H1 (cell line): ENCODE results near the gene OR5B3. TPM values are rescaled to one million over a fixed set of nuclear protein-coding genes. Genes with fewer than 3 reads are reported as not detected.

Experiments used
- CTBP2 ChIP-seq: IDR thresholded peaks from 2 replicates; pipeline ENCODE4 v1.7.0; 2011; ENCODE audit warnings: borderline replicate concordance, mild to moderate bottlenecking, moderate library complexity, mixed read lengths, low read length; ENCODE audit not compliant: insufficient read depth, insufficient read length
- EP300 ChIP-seq, 2 experiments: IDR thresholded peaks; 1 replicate in 1 of 2; 2 replicates in 1 of 2; pipeline ENCODE4 v1.6.1; 2011 to 2012; ENCODE audit warnings: low read depth in 2 of 2, low read length in 2 of 2, mild to moderate bottlenecking in 2 of 2, borderline replicate concordance in 1 of 2, inconsistent platforms in 1 of 2, moderate library complexity in 1 of 2
- NRF1 ChIP-seq: IDR thresholded peaks from 2 replicates; pipeline ENCODE4 v1.6.1; 2011; ENCODE audit warnings: mild to moderate bottlenecking, low read depth, low read length, improper control_type of control experiment
- RAD21 ChIP-seq, 2 experiments: IDR thresholded peaks in 1 of 2; conservative IDR thresholded peaks in 1 of 2; 2 replicates each; pipeline ENCODE4 v1.6.1; 2011; ENCODE audit warnings: low read depth in 2 of 2, low read length in 2 of 2, improper control_type of control experiment in 1 of 2, inconsistent platforms in 1 of 2, mild to moderate bottlenecking in 1 of 2, moderate library complexity in 1 of 2
- RXRA ChIP-seq: IDR thresholded peaks from 2 replicates; pipeline ENCODE4 v1.6.1; 2011; ENCODE audit warnings: low read depth, mild to moderate bottlenecking, low read length, moderate library complexity; ENCODE audit not compliant: insufficient read depth
- SP4 ChIP-seq: IDR thresholded peaks from 2 replicates; pipeline ENCODE4 v1.6.1; 2012; ENCODE audit warnings: low read length, inconsistent platforms
- TBP ChIP-seq: IDR thresholded peaks from 2 replicates; pipeline ENCODE4 v1.6.1; 2011; ENCODE audit warnings: low read depth, low read length, improper control_type of control experiment
- polyA plus RNA-seq, 7 experiments: library from polyadenylated mRNA; depleted of rRNA in 3 of 7; stranded (reverse) in 5 of 7; unstranded in 2 of 7; fragments of >200 nt in 5 of 7; fragments of 200-250 nt in 2 of 7; gene quantifications; 1 replicate in 5 of 7; 2 replicates in 1 of 7; 4 replicates in 1 of 7; pipeline versions ENCODE4 v1.2.1 to v1.2.3, GENCODE V29; 2011 to 2013; ENCODE audit warnings: missing spikeins in 2 of 7, mixed read lengths in 2 of 7
- total RNA-seq: library from RNA; stranded (reverse); fragmentation: NEBNext Ultra II Directional; extraction: Animal tissue kit (Norgen Biotek cat#: 25700); gene quantifications from 2 replicates; pipeline ENCODE4 v1.2.1, GENCODE V29; 2021
- TF ChIP-seq, protein P1 (sequence below): fragments of 300-600 bp; sonication (generic); IDR thresholded peaks from 2 replicates; pipeline ENCODE4 v1.7.1; 2012; ENCODE audit warnings: low read length, moderate library complexity, mild to moderate bottlenecking, inconsistent platforms; ENCODE audit not compliant: insufficient replicate concordance
- TF ChIP-seq, protein P2 (sequence below): IDR thresholded peaks from 2 replicates; pipeline ENCODE4 v1.6.1; 2012; ENCODE audit warnings: inconsistent platforms
- TF ChIP-seq, protein P3 (sequence below): IDR thresholded peaks from 2 replicates; pipeline ENCODE4 v1.6.1; 2011; ENCODE audit warnings: low read depth, mild to moderate bottlenecking, low read length; ENCODE audit not compliant: insufficient read depth

Gene OR5B3
- total and polyA plus RNA-seq, 2 of the 8 experiments (the other 6 are each of a cell fraction or from before 2014, with no cell fraction given), result not detected

DNA sequence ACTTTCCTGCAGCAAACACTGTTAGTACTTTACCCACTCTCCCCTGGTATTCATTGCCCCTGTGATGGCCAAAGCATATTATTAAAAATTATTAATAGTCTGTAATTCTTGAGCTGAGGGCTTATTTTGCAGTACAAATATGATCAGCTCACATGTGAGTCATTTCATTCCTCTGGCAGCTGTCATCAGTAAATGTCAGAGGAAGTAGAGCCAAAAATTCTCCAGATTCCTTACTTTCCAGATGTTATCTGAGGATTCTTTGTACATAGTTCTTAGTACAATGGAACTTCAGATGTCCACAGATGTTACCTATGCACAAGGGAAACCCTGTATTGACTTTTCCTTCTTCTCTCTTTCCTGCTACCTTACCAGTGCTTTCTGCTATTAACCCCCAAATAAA is 12.5 kb downstream of the OR5B3 start (continued):
- TF ChIP-seq, protein P1, sequence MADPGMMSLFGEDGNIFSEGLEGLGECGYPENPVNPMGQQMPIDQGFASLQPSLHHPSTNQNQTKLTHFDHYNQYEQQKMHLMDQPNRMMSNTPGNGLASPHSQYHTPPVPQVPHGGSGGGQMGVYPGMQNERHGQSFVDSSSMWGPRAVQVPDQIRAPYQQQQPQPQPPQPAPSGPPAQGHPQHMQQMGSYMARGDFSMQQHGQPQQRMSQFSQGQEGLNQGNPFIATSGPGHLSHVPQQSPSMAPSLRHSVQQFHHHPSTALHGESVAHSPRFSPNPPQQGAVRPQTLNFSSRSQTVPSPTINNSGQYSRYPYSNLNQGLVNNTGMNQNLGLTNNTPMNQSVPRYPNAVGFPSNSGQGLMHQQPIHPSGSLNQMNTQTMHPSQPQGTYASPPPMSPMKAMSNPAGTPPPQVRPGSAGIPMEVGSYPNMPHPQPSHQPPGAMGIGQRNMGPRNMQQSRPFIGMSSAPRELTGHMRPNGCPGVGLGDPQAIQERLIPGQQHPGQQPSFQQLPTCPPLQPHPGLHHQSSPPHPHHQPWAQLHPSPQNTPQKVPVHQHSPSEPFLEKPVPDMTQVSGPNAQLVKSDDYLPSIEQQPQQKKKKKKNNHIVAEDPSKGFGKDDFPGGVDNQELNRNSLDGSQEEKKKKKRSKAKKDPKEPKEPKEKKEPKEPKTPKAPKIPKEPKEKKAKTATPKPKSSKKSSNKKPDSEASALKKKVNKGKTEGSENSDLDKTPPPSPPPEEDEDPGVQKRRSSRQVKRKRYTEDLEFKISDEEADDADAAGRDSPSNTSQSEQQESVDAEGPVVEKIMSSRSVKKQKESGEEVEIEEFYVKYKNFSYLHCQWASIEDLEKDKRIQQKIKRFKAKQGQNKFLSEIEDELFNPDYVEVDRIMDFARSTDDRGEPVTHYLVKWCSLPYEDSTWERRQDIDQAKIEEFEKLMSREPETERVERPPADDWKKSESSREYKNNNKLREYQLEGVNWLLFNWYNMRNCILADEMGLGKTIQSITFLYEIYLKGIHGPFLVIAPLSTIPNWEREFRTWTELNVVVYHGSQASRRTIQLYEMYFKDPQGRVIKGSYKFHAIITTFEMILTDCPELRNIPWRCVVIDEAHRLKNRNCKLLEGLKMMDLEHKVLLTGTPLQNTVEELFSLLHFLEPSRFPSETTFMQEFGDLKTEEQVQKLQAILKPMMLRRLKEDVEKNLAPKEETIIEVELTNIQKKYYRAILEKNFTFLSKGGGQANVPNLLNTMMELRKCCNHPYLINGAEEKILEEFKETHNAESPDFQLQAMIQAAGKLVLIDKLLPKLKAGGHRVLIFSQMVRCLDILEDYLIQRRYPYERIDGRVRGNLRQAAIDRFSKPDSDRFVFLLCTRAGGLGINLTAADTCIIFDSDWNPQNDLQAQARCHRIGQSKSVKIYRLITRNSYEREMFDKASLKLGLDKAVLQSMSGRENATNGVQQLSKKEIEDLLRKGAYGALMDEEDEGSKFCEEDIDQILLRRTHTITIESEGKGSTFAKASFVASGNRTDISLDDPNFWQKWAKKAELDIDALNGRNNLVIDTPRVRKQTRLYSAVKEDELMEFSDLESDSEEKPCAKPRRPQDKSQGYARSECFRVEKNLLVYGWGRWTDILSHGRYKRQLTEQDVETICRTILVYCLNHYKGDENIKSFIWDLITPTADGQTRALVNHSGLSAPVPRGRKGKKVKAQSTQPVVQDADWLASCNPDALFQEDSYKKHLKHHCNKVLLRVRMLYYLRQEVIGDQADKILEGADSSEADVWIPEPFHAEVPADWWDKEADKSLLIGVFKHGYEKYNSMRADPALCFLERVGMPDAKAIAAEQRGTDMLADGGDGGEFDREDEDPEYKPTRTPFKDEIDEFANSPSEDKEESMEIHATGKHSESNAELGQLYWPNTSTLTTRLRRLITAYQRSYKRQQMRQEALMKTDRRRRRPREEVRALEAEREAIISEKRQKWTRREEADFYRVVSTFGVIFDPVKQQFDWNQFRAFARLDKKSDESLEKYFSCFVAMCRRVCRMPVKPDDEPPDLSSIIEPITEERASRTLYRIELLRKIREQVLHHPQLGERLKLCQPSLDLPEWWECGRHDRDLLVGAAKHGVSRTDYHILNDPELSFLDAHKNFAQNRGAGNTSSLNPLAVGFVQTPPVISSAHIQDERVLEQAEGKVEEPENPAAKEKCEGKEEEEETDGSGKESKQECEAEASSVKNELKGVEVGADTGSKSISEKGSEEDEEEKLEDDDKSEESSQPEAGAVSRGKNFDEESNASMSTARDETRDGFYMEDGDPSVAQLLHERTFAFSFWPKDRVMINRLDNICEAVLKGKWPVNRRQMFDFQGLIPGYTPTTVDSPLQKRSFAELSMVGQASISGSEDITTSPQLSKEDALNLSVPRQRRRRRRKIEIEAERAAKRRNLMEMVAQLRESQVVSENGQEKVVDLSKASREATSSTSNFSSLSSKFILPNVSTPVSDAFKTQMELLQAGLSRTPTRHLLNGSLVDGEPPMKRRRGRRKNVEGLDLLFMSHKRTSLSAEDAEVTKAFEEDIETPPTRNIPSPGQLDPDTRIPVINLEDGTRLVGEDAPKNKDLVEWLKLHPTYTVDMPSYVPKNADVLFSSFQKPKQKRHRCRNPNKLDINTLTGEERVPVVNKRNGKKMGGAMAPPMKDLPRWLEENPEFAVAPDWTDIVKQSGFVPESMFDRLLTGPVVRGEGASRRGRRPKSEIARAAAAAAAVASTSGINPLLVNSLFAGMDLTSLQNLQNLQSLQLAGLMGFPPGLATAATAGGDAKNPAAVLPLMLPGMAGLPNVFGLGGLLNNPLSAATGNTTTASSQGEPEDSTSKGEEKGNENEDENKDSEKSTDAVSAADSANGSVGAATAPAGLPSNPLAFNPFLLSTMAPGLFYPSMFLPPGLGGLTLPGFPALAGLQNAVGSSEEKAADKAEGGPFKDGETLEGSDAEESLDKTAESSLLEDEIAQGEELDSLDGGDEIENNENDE, result no peak
- TF ChIP-seq, protein P2, sequence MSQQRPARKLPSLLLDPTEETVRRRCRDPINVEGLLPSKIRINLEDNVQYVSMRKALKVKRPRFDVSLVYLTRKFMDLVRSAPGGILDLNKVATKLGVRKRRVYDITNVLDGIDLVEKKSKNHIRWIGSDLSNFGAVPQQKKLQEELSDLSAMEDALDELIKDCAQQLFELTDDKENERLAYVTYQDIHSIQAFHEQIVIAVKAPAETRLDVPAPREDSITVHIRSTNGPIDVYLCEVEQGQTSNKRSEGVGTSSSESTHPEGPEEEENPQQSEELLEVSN, result no peak
- no peak for TF ChIP-seq EP300 (IDR thresholded peaks at IDR 0.05; ENCODE audit: borderline replicate concordance in 1 of 2, low read depth in 2 of 2, low read length in 2 of 2)
- TF ChIP-seq CTBP2, result no peak
- TF ChIP-seq SP4, result no peak
- TF ChIP-seq TBP, result no peak
- no peak for TF ChIP-seq NRF1
- TF ChIP-seq RAD21 (IDR thresholded peaks at IDR 0.05 in 1 of 2, conservative IDR thresholded peaks at IDR 0.05 in 1 of 2; ENCODE audit: low read depth in 2 of 2, low read length in 2 of 2), result no peak
- TF ChIP-seq, protein P3, sequence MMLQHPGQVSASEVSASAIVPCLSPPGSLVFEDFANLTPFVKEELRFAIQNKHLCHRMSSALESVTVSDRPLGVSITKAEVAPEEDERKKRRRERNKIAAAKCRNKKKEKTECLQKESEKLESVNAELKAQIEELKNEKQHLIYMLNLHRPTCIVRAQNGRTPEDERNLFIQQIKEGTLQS, result no peak
- TF ChIP-seq RXRA, result no peak
